H1 (cell line): ENCODE measurements around the gene GALNT2. TPM values are rescaled to one million over a fixed set of nuclear protein-coding genes. Genes with fewer than 3 reads are reported as not detected.

Source experiments
- JUND ChIP-seq: IDR thresholded peaks from 2 replicates; pipeline ENCODE4 v1.6.1; 2011; ENCODE audit warnings: mild to moderate bottlenecking, improper control_type of control experiment, low read length
- polyA plus RNA-seq, 7 experiments: library from polyadenylated mRNA; depleted of rRNA in 3 of 7; stranded (reverse) in 5 of 7; unstranded in 2 of 7; fragments of >200 nt in 5 of 7; fragments of 200-250 nt in 2 of 7; gene quantifications; 1 replicate in 5 of 7; 2 replicates in 1 of 7; 4 replicates in 1 of 7; pipeline versions ENCODE4 v1.2.1 to v1.2.3, GENCODE V29; 2011 to 2013; ENCODE audit warnings: missing spikeins in 2 of 7, mixed read lengths in 2 of 7
- total RNA-seq: library from RNA; stranded (reverse); fragmentation: NEBNext Ultra II Directional; extraction: Animal tissue kit (Norgen Biotek cat#: 25700); gene quantifications from 2 replicates; pipeline ENCODE4 v1.2.1, GENCODE V29; 2021

GALNT2 gene
- total and polyA plus RNA-seq, 2 of the 8 experiments (the other 6 are each of a cell fraction or from before 2014, with no cell fraction given): 34.5 to 75.3 TPM

GRCh38 chr1:230087028-230087716 lies 20.1 kb downstream of the GALNT2 start (continued):
- no peak for TF ChIP-seq JUND
